ENCODE results near the gene ADGRD2. TPM values are rescaled to one million over a fixed set of nuclear protein-coding genes. Genes with fewer than 3 reads are reported as not detected.
A peak's percentile ranks its signal among the peaks of the same experiment; 100 is the strongest.

ADGRD2 gene
- total RNA-seq, 4 donors from 2014 or later: not detected

DNA sequence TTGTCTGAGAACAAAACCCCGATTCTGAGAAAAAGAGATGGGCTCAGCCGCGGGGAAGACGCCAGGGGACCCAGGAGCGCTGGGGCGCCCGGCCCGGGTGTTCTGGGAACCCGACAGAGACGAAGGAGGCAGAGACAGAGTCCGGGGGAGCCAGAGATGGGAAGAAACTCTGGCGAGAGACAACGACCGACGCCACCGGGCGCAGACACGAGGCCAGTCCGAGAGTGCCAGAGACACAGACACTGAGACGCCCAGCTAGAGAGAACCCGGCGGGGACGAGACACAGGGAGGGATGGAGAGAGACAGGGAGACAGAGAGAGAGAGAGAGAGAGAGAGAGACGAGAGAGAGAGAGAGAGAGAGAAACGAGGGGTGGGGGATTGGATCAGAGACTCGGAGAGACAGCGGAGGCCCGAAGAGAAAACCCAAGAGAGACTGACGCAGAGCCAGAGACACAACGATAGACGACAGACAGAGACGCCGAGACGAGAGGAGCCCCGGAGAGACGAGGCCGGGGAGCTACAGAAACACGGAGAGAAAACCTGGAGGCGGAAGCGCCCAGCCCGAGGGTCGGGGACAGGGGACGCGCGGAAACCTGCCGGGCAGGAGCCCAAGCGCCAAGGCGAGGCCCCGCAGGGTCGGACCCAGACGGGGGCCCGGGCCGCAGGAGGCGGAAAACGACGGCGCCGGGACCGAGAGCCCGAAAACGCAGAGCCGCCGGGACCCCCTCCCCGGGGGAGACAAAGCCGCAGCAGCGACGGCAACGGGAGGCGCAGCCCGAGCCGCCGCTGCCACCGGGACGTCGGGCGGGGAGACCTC lies 53.7 kb downstream of the ADGRD2 start:
- in situ Hi-C loops (cut with MboI; ENCODE audit: low pct_ligation_motif_present in 1 of 4, low pct_unique_long_range_greater_than_20kb in 1 of 4, low sequenced_read_pairs in 3 of 4) (no loop called here), intact Hi-C loops (cut with DNase I; ENCODE audit: low total_unique reads) (no loop called here)
- Histone ChIP-seq H3K27me3 (peaks cover 84% of the 10 kb centered on the region), H3K4me1 (peaks cover 5 to 18% (median 14%) of the 10 kb centered on the region in 4 donors), H3K36me3 (no peaks in the 10 kb centered on the region), H3K27ac (no peak overlapping the region), H3K4me3 (peak overlapping the region in 3 of 4 donors; percentile 16 to 46 (median 22)), H3K9me3 (no peaks in the 10 kb centered on the region)
- no peak for DNase-seq
- 4 to 7% methylated on average over 17 to 51 of the region's 76 CpGs for WGBS, 2 donors (ENCODE audit: low coverage in 1 of 2)
- TF ChIP-seq, protein P1, sequence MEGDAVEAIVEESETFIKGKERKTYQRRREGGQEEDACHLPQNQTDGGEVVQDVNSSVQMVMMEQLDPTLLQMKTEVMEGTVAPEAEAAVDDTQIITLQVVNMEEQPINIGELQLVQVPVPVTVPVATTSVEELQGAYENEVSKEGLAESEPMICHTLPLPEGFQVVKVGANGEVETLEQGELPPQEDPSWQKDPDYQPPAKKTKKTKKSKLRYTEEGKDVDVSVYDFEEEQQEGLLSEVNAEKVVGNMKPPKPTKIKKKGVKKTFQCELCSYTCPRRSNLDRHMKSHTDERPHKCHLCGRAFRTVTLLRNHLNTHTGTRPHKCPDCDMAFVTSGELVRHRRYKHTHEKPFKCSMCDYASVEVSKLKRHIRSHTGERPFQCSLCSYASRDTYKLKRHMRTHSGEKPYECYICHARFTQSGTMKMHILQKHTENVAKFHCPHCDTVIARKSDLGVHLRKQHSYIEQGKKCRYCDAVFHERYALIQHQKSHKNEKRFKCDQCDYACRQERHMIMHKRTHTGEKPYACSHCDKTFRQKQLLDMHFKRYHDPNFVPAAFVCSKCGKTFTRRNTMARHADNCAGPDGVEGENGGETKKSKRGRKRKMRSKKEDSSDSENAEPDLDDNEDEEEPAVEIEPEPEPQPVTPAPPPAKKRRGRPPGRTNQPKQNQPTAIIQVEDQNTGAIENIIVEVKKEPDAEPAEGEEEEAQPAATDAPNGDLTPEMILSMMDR (IDR thresholded peaks at IDR 0.05): no peak
- TF ChIP-seq POLR2AphosphoS5 (IDR thresholded peaks at IDR 0.05): no peak
- no peak for TF ChIP-seq POLR2A (IDR thresholded peaks at IDR 0.05)
- no peak for TF ChIP-seq EP300 (IDR thresholded peaks at IDR 0.05; ENCODE audit: low read depth)

DNA sequence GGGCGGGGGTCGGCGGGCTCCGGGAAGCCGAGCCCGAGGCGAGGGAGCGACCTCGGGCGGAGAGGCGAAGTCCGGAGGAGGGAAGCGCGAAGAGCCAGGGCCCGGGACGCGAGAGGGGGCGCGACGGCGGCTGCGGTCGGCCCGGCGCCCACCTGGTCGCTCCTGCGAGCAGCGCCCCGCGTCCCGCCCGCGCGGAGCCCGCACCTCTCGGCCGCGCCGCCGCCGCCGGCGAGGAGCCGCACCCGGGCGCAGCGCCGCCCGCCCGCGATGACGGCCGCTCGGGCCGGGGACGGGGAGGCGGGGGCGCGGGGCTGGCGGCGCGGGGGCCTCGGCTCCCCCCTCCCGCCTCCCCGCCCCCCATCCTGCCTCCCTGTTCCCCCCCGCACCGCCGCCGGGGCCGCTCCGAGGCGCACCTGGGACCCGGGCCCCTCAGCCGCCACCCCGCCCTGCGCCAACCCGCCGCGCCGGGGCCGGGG lies 54.3 kb downstream of the ADGRD2 start:
- peaks cover 77% of the 10 kb centered on the region for H3K27me3 ChIP-seq
- TF ChIP-seq EP300 (IDR thresholded peaks at IDR 0.05; ENCODE audit: low read depth): no peak
- TF ChIP-seq POLR2A (IDR thresholded peaks at IDR 0.05): no peak
- TF ChIP-seq, protein P1 (IDR thresholded peaks at IDR 0.05): no peak
- TF ChIP-seq POLR2AphosphoS5 (IDR thresholded peaks at IDR 0.05): no peak

DNA sequence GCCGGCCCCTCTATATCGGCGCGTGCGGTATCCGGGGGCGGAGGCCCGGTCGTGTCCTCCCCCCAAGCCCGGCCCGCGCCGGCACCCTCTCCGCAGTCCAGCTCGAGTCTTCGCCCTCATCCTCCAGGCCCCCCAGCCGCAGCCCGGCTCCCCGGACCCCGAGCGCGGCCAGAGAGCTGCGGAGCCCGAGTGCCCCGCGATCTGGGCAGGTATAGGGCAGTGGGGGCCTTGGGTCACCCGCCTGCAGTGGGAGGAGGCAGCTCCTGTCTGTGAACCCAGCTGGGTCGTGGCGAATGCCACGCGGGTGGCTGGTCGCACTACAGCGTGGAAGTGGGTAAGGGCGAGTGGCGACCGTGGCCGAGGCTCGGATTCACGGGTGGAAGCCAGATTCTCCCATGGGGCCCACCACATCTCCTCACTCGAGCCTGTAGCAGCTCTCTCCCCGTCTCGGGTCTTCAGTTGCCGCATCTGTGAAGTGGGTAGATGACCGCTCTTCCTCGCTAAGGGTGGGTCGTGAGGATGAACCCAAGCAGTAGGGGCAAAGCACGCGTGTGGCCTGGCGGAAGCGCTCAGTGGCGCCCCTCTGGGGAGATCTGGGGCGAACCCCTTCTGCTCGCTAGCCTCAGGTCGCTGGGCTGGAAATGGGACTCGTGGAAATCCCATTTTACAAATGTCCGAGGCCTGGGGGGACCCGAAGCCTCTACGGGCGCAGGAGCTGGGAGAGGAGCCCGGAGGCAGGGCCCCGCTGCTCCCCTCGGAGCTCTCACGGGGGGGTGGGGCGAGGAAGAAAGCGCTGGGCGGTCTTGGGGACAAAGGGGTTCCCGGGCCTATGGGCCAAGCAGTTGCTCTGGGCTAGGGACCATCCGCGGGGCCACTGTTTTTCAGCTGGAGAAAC lies 55.0 kb downstream of the ADGRD2 start:
- in situ Hi-C loops (cut with MboI; ENCODE audit: low pct_ligation_motif_present in 1 of 4, low pct_unique_long_range_greater_than_20kb in 1 of 4, low sequenced_read_pairs in 3 of 4): no loop called here
- no peaks in the 10 kb centered on the region for H3K36me3 ChIP-seq
- intact Hi-C loops (cut with DNase I; ENCODE audit: low total_unique reads): no loop called here
- peaks cover 5 to 18% (median 14%) of the 10 kb centered on the region in 4 donors for H3K4me1 ChIP-seq
- TF ChIP-seq, protein P1 (IDR thresholded peaks at IDR 0.05): no peak
- no peak for TF ChIP-seq EP300 (IDR thresholded peaks at IDR 0.05; ENCODE audit: low read depth)
- no peak for TF ChIP-seq POLR2A (IDR thresholded peaks at IDR 0.05)
- no peaks in the 10 kb centered on the region for H3K9me3 ChIP-seq
- peak overlapping the region in 1 of 4 donors; percentile 16 for H3K4me3 ChIP-seq
- H3K27me3 ChIP-seq: peaks cover 70% of the 10 kb centered on the region
- no peak for DNase-seq
- H3K27ac ChIP-seq: no peak overlapping the region
- 57% methylated on average over 52 of the region's 69 CpGs; no CpG with 5 or more reads in 1 of the 2 donors for WGBS, 2 donors (ENCODE audit: low coverage in 1 of 2)

More for the DNA sequence above, 54.3 kb downstream of the ADGRD2 start:
- no peak for DNase-seq
- in situ Hi-C loops (cut with MboI; ENCODE audit: low pct_ligation_motif_present in 1 of 4, low pct_unique_long_range_greater_than_20kb in 1 of 4, low sequenced_read_pairs in 3 of 4): no loop called here
- Histone ChIP-seq H3K9me3 (no peaks in the 10 kb centered on the region), H3K4me1 (peaks cover 5 to 18% (median 14%) of the 10 kb centered on the region in 4 donors), H3K4me3 (peak overlapping the region in 3 of 4 donors; percentile 16 to 46 (median 22)), H3K27ac (no peak overlapping the region), H3K36me3 (no peaks in the 10 kb centered on the region)
- no CpG with 5 or more reads among the region's 81 CpGs for WGBS, 2 donors (ENCODE audit: low coverage in 1 of 2)
- intact Hi-C loops (cut with DNase I; ENCODE audit: low total_unique reads): no loop called here

DNA sequence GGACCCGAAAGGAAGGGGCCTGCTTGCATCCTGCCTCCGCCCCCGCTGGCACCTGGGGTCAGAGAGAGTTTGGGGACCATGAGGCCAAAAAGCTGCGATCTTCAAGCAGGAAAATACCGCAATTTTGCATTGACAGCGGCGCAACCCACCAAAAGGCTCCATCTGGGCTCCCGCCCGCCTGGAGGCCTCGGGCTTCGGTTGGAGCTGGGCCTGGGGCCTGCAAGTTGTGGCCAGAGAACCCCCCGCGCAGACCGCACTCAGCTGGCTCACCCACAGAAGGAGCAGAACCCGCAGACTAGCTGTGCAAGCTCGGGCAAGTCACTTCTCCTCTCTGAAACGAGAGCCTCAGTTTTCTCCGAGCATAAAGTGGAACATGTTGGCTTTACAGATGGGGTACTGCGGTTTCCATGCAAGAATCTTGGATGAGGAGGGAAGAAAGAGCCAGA lies 55.7 kb downstream of the ADGRD2 start:
- in situ Hi-C loops (cut with MboI; ENCODE audit: low pct_ligation_motif_present in 1 of 4, low pct_unique_long_range_greater_than_20kb in 1 of 4, low sequenced_read_pairs in 3 of 4) (no loop called here), intact Hi-C loops (cut with DNase I; ENCODE audit: low total_unique reads) (no loop called here)
- H3K4me1 ChIP-seq: peaks cover 5 to 18% (median 14%) of the 10 kb centered on the region in 4 donors
- no peak for TF ChIP-seq EP300 (IDR thresholded peaks at IDR 0.05; ENCODE audit: low read depth)
- TF ChIP-seq, protein P1 (IDR thresholded peaks at IDR 0.05): no peak
- no peak overlapping the region for H3K27ac ChIP-seq
- no peaks in the 10 kb centered on the region for H3K36me3 ChIP-seq
- H3K27me3 ChIP-seq: peaks cover 63% of the 10 kb centered on the region
- H3K9me3 ChIP-seq: no peaks in the 10 kb centered on the region
- WGBS, 2 donors (ENCODE audit: low coverage in 1 of 2): 89% methylated on average over 16 of the region's 19 CpGs; no CpG with 5 or more reads in 1 of the 2 donors
- no peak overlapping the region for H3K4me3 ChIP-seq
- DNase-seq: no peak

All from transverse colon (tissue), 4 donors.